ENCODE measurements around the gene CAPN7. TPM values are rescaled to one million over a fixed set of nuclear protein-coding genes. Genes with fewer than 3 reads are reported as not detected.

CAPN7 gene
- total RNA-seq, 1 donor, result 25.6 TPM

GRCh38 chr3:15241341-15241740 is 35.3 kb downstream of the CAPN7 start:
- DNase-seq (ENCODE audit: low read depth in 2 of 3, low spot score in 2 of 3), result peak in 2 of 3 donors; percentile 47 to 59

GRCh38 chr3:15243822-15244482 is 37.9 kb downstream of the CAPN7 start:
- no peak for DNase-seq (ENCODE audit: low read depth in 2 of 3, low spot score in 2 of 3)

- DNase-seq (ENCODE audit: low read depth in 2 of 3, low spot score in 2 of 3), result no peak
Measured at GRCh38 chr3:15246186-15246585, 40.1 kb downstream of the CAPN7 start.

- no peak for DNase-seq (ENCODE audit: low read depth in 2 of 3, low spot score in 2 of 3)
Measured at GRCh38 chr3:15253023-15253697, 47.1 kb downstream of the CAPN7 start.

- no peak for DNase-seq (ENCODE audit: low read depth in 2 of 3, low spot score in 2 of 3)
Measured at GRCh38 chr3:15255215-15255614, 49.2 kb downstream of the CAPN7 start.

GRCh38 chr3:15256861-15257341 is 50.9 kb downstream of the CAPN7 start:
- DNase-seq (ENCODE audit: low read depth in 2 of 3, low spot score in 2 of 3), result no peak

- no peak for DNase-seq (ENCODE audit: low read depth in 2 of 3, low spot score in 2 of 3)
Measured at GRCh38 chr3:15258720-15259119, 52.7 kb downstream of the CAPN7 start.

GRCh38 chr3:15260531-15260930 is 54.5 kb downstream of the CAPN7 start:
- no peak for DNase-seq (ENCODE audit: low read depth in 2 of 3, low spot score in 2 of 3)

- DNase-seq (ENCODE audit: low read depth in 2 of 3, low spot score in 2 of 3), result no peak
Measured at GRCh38 chr3:15261274-15261673, 55.2 kb downstream of the CAPN7 start.

GRCh38 chr3:15262021-15262420 is 56.0 kb downstream of the CAPN7 start:
- no peak for DNase-seq (ENCODE audit: low read depth in 2 of 3, low spot score in 2 of 3)

- DNase-seq (ENCODE audit: low read depth in 2 of 3, low spot score in 2 of 3), result no peak
Measured at GRCh38 chr3:15263120-15263519, 57.1 kb downstream of the CAPN7 start.

- DNase-seq (ENCODE audit: low read depth in 2 of 3, low spot score in 2 of 3), result no peak
Measured at GRCh38 chr3:15263926-15264325, 57.9 kb downstream of the CAPN7 start.

GRCh38 chr3:15264486-15264885 is 58.4 kb downstream of the CAPN7 start:
- DNase-seq (ENCODE audit: low read depth in 2 of 3, low spot score in 2 of 3), result no peak

GRCh38 chr3:15265655-15266509 is 59.8 kb downstream of the CAPN7 start:
- DNase-seq (ENCODE audit: low read depth in 2 of 3, low spot score in 2 of 3), result no peak

GRCh38 chr3:15266510-15267376 is 60.7 kb downstream of the CAPN7 start:
- DNase-seq (ENCODE audit: low read depth in 2 of 3, low spot score in 2 of 3), result no peak

GRCh38 chr3:15267502-15267901 is 61.5 kb downstream of the CAPN7 start:
- no peak for DNase-seq (ENCODE audit: low read depth in 2 of 3, low spot score in 2 of 3)

GRCh38 chr3:15268033-15268631 is 62.1 kb downstream of the CAPN7 start:
- peak; percentile 65 to 93 (median 84) for DNase-seq (ENCODE audit: low read depth in 2 of 3, low spot score in 2 of 3)

- peak; percentile 43 to 95 (median 95) for DNase-seq (ENCODE audit: low read depth in 2 of 3, low spot score in 2 of 3)
Measured at GRCh38 chr3:15269091-15269989, 63.3 kb downstream of the CAPN7 start.

- DNase-seq (ENCODE audit: low read depth in 2 of 3, low spot score in 2 of 3), result no peak
Measured at GRCh38 chr3:15271030-15271429, 65.0 kb downstream of the CAPN7 start.
